CD4-positive, alpha-beta T cell treated with Interleukin-15 for 1 hour (primary cell): ENCODE measurements around the gene ALKBH4.
"Not testable (repeated sequence)": the region's sequence is repeated elsewhere in the genome, so short reads cannot be mapped to it uniquely, and the experiment has no call there.

Source experiments
- DNase-seq: peaks from one replicate; pipeline ENCODE4 v3.0.0-alpha.2; 2020

ALKBH4 gene

DNA sequence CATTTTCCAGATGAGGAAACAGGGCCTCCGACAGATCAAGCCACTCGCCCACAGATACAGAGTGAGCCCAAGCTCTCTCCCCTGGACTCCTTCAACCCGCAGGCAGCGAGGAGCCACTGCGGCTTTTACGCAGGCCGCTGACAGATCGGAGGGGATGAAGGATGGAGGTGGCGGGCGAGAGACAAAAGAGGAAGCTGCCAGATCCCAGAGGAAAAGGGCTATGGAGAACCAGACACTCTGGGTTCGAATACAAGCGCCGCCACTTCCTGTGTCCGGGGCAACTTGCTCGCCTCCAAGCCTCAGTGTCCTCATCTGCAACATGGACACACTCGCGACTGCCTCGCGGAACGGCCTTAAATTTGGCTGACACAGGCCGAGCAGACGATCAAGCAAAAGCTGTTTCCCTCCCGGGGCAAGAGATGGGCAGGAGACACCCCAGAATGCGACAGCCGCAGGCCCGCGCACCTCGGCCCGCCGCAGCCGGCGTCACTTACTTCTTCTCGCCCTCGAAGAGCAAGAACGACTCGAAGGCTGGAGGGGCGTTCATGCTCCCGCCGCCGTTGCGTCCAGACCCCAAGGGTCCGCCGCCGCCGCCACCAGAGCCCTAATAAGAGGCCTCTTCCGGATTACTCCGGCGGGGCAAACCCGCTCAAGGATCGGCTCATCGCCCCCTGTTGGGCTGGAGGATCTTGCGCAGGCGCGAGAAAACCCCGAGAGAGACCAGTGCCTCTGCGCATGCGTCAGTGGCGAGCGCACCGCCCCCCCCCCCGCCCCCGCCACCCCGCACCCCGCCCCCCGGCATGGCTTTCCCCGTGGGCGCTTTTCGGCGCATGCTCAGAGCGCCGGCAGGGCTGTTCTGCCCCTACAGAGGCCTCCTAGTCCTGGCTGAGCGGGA, 13.9 kb upstream of the ALKBH4 start, which contains the start of gene POLR2J:
Gene POLR2J, minus strand, starts transcription at position 609 of the 895 bp plus-strand sequence. Its CDS starts 62 bp downstream, at position 547.
- DNase-seq, result peak; percentile 92

DNA sequence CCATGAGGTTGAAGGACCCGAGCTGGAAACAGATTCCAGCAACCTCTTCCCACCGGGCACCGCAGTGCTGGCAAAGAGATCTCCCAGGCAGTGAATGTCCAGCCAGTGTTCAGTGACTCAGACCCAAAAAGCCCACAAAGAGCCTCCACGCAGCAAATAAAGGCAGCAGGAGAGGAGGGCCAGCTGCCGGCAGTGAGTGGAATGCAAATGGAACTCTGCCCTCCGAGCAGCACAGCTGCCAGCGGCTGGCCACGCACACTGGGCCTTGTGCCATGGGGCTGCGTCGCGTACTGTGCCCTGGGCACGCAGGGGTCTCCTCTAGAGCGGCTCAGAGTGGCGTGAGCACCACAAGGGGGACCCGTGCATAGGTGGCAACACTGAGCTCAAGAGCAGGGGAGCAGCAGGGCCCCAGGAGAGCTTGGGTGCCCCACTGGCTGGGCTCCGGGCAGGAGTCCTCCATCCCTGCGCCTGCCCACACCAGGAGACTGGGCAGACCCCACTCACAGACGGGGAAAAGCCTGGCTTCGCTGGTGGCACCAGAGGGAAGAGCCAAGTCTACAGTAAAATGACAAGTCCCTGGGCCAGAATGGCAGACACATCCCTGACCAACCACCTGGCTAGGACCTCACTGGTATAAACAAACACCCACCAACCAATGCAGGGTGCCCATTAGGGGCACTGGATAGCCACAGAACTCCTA, 10.2 kb upstream of the ALKBH4 start:
- DNase-seq, result not testable (repeated sequence)

DNA sequence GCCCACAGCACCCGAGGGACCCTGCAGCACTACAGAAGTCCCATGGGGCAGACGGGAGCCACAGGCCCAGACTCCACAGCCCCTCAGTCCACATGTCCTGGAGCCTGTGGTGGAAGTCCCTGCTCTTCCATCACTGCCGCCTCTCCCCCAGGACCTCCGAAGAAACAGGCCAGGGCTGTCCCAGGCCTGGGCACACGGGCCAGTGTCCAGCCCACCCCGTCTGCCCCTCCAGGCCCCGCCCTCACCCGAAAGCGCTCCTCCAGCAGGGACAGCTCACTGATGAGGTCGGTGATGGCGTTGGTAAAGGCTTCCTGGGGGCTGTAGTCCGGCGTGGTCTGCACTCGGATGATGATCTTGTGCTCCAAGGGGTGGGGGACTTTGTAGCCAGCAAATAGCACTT, 9.5 kb upstream of the ALKBH4 start:
- not testable (repeated sequence) for DNase-seq

DNA sequence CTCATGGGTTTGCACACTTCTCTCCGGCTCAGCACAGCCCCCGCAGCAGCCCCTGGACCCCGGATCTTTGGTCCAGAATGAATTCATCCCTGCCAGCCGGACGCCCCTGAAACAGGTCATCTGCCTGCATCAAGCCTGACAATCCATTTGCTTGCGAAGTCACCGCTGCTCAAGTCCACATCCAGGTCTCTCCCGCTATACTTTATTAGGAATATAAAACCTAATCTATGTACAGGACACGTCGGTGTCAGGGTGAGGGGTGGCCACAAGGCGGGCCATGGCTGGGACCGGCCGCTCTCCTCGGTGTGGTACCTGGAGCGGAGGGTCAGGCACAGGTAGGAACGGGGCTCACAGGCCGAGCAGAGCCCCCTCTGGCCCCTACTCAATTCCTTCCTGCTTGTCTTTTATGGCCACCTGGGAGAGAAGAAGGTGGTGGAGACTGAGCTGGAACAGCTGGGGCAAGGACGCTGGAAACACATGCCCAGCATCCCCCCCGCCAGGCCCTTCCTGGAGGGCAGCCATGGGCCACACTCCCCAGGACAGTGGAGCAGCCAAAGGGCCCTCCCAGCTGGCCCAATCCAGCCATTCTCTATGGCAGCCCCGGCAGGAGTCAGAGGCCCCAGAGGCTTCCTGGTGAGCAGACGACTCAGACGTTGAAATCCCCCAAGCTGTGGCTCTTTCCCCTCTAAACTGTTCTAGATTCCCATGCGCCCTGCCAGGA, 8.8 kb upstream of the ALKBH4 start:
- DNase-seq, result no peak

DNA sequence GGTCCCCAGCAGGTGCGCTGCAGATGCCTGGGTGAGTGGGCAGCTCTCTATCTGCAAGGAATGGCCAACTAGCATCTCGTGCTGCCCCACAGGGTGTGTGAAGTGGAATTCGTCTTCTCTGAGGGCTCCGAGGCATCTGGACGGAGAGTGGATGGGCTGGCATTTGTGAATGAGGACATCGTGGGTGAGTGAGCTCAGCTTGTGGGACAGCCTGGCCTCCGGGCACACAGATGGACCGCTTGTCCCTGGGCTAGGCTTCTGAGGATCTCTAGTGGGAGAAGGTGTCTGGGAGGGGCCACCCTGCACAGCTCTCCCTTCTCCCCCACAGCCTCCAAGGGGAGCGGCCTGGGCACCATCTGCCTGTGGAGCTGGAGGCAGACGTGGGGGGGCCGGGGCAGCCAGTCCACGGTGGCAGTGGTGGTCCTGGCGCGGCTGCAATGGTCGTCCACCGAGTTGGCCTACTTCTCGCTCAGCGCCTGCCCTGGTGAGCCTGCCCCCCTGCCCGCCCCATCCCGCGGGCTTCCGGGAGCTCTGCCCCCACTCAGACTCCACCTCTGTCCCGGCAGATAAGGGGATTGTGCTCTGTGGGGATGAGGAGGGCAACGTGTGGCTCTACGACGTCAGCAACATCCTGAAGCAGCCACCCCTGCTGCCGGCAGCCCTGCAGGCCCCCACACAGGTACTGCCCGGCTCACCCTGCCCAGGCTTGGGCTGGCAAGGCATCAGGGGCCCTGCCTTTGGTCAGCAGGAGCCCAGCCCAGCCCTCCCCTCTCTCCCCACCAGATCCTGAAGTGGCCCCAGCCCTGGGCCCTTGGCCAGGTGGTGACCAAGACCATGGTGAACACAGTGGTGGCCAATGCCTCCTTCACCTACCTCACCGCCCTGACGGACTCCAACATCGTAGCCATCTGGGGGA, 7.7 kb upstream of the ALKBH4 start:
- DNase-seq, result no peak

DNA sequence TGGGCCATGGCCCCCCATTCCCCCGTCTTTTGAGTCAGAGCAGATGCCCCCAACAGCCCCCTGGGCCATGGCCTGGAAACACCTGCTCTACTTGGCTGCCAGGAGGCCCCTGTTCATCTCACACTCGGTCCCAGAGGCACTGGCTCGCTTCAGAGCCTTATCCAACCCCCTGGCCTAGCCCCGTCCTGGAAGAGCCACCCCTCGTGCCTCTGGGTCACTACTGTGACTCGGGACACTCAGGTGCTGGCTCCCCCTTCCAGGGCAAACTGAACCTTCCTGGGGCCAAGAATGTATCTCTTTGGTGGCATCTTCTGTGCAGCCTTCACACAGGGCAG, 7.1 kb upstream of the ALKBH4 start:
- DNase-seq, result no peak

DNA sequence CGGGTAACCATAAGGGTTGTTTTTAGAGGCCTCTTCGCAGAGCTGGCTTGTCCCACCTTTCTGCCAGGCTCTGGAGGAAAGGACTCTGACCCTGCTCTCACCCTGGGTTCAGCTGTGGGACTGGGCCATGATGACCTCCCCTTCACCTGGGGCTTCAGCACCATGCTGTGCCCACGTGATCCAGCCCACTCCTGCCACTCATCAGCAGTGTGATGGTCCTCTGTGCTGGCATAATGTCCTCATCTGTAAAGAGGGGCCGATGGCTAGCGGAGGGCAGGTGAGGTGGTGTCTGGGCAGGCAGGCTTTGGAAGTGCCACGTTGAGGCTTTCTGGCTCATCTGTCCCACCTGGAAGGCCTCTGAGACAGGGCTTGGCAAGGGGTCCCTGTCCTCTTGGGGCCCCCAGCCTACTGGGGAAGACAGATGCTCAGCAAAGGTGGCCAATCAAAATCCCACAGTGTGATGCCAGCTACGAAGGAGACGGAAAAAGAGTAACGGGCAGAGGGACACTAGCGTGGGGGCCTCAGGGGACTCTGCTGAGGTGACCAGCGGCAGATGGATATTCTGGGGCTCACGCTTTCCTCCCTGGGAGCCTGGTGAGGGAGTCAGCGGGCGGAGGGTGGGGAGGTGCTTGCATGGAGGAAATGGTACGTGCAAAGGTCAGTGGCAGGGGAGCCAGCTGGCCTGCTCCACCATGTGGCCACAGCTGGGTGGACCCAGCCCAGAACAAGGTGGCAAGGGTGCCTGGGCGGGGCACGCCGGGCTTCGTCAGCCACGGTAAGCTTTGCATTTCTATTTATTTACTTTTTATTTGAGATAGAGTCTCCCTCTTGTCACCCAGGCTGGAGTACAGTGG, 5.5 kb upstream of the ALKBH4 start:
- no peak for DNase-seq

DNA sequence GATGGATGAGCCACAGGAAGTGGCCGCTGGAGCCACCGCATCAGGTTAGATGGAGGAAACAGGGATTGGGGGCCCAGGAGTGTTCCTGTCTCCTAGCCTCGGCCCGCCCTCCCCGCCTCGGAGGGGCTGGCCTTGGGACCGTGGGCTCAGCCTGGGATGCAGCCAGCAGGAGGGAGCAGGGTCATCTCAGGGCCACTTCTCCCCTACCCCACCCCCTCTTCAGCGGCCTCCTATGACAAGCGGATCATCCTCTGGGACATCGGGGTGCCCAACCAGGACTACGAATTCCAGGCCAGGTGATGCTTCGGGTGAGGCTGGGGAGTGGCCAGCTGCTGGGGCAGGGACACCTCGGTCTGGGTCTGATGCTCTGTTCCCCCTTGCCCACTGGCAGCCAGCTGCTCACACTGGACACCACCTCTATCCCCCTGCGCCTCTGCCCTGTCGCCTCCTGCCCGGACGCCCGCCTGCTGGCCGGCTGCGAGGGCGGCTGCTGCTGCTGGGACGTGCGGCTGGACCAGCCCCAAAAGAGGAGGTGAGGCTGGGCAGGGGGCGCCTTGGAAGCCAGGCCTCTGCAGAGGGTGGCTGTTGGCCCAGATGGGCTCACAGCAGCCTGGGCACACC, 4.8 kb upstream of the ALKBH4 start:
- no peak for DNase-seq

DNA sequence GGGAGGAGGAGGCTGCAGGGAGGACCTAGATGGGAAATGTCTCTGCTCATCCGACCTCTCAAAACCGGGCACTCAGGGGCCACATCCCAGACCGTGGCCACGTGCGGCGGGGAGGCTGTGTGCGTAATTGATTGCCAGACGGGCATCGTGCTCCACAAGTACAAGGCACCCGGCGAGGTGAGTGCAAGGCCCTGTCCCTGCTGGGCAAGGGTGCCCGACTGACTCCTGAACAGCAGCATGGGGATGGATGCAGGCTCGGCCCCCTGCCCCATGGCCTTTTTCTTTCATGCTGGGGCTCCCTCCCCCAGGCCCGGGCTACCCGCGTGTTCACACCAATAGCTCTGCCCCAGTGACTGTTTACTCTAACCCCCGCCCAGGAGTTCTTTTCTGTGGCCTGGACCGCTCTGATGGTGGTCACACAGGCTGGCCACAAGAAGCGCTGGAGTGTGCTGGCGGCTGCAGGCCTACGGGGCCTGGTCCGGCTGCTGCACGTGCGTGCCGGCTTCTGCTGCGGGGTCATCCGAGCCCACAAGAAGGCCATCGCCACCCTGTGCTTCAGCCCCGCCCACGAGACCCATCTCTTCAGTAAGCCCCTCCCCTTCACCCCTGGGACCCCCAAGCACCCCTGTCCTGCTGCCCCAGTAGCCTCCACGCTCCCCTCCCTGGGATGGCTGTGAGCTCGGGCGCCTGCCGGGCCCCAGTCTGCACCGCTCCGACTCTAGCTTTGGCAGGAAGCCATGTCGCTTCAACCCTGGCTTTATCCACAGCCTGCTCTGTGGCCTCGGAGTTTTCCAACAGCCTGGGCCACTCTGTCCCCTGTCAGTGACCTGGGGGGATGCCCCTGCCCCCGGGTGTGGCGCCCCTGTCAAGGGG, 4.1 kb upstream of the ALKBH4 start:
- no peak for DNase-seq

DNA sequence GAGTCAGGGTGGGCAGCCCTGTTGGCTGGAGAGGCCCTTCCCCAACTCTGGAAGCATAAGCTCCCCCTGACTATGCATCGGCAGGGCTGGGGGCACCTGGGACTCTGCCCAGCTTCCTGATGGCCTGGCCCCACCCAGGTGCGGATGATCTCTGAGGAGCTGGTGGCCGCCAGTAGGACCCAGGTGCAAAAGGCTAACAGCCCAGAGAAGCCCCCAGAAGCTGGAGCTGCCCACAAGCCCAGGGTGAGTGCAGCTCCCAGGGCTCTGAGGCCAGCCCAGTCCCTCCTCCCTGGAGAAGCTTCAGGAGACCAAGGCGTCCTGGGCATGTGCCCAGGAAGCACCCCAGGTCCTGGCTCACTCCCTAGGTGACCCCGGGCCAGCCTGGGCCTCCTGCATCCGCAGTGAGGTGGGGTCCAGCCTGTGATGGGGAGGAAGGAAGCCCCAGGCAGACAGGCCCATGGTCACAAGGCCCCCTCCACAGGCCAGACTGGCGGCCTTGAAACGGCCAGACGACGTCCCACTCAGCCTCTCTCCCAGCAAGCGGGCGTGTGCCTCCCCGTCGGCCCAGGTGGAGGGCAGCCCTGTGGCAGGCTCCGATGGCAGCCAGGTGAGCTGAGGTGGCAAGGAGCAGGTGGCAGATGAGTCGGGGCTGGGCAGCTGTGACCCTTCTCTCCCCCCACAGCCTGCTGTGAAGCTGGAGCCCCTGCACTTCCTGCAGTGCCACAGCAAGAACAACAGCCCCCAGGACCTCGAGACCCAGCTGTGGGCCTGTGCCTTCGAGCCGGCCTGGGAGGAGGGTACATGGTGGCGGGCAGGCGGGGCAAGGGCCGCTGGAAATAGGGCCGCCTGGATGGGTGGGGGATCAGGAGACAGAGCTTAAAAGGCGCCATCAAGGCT, 3.2 kb upstream of the ALKBH4 start:
- no peak for DNase-seq

DNA sequence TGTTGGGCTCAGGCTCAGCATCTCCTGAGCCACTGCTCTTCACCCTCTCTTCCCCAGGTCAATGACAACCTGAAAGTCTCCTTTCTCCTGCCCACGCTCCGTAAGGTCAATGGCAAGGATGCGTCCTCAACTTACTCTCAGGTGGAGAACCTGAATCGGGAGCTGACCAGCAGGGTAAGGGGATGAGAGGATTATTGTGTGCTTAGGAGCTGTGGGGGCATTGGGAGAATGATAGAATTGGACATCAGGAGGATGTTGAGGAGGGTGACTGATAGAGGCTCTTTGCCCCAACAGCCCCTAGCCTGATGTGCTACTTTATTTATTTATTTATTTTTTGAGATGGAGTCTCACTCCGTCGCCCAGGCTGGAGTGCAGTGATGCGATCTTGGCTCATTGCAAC, 1.4 kb upstream of the ALKBH4 start:
- no peak for DNase-seq

DNA sequence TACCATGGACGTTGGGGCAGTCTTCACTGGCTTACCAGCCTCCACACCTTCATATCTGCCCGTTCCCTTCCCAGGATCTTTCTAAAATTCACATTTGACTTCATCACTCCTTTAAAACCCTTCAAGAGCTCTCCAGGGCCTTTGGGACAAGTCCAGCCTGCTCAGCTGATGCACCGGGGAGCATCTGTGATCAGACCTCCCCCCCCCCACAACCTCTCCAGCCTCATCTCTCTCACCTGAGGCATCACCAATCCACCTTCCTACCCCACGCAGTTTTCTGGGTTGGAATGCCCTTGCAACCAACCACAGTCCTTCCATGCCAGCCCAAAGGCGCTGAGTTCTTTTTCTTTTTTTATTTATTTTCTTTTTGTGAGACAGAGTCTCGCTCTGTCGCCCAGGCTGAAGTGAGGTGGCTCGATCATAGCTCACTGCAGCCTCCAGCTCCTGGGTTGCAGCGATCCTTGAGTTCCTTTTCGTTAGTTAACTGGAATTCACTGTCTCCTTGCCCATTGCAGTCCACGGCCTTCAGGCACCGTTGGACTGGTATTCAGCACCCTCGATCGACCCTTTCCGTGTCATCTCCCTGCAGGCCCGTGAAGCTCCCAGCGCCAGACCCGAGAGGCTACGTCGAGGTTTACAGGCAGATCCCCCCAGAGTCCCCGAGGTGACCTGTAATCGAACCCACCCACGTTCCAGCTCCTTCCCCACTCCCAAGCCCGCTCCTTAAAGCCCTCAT, 654 bp downstream of the ALKBH4 start:
- no peak for DNase-seq

DNA sequence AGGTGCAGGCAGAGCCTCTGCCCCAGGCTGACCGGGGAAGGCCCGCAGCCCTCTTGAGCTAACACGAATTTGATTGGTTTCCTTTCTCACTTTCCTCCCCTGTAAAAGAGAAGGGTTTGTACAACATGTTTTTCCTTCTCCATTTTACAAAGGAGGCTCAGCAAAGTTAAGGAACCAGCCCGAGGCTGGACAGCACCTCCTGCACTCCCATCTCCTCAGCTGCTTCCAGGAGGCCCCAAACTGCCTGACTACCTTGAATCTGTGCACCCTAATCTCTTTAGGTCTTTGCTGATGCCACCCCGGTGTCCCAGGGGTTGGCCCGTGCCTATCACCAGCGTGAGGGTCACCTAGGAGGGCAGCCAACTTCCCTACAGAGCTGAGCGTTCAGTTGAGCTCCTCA, 4.2 kb downstream of the ALKBH4 start:
- no peak for DNase-seq

DNA sequence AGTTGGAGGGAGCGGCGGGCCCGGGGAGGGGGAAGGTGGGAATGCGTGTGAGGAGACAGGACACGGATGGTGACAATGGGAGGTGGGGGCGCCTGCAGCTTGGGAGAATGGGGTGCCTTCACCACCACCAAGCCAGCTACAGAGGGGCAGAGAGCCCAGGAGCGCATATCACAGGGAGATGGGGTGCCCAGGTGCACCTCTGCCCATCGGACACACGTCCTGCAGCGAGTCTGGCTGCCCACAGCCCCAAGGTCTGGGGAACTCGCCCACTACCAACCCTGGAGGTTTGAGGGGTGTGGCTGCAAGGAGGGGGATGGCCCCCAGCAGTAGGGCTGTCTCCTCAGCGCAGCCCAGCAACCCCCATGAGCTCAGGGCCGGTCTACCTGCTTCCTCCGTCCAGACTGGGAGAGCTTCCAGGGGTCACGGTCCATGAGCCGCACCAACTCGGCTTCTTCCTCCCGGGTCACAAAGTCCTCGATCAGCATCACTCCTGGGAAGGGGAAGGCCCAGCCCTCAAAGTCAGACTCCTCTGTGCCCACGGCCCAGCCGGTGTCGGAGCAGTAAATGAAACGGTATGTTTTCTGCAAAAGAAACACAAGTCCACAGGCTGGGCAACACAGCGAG, 5.3 kb downstream of the ALKBH4 start:
- no peak for DNase-seq

DNA sequence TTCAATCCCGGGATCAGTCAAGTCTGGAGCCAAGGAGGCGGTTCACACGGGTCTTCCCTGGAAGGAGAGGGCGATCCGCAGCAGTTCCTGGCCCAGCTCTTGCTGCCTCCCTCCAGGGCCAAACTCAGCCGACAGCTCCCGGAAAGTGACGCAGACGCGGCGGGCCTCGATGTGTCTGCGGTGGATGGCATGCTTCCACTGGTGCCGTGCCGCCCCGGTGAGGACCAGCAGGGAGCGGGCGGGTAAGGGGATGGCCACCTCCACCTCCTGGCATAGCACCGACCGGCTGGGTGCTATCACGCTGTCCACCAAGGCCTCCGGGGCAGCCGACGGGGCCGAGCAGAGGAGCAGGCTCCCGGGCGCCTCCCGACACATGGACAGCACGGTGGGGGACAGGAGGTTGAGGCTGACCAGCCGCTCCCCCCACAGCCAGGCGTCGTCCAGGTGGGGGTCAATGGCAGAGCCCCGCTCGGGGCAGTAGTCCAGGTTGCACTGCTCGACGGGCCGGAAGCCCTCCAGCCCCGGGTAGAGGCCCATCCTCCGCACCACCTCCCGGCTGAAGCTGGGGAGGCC, 7.2 kb downstream of the ALKBH4 start:
- DNase-seq, result no peak

DNA sequence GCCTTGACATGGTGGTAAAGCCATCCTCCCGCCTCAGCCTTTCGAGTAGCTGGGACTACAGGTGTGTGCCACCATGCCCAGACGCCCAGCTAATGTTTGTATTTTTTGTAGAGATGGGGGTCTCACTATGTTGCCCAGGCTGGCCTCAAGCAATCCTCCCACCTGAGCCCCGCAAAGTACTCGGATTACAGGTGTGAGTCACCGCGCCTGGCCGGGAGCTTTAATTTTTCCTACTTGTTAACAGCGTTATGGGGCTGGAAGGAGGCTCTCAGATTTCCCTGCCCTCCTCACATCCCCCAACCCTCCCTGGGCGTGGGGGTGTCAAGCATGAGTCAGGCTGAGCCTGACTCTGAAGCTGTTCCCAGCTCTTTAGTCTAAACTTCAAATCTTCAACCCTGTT, 8.3 kb downstream of the ALKBH4 start:
- no peak for DNase-seq

DNA sequence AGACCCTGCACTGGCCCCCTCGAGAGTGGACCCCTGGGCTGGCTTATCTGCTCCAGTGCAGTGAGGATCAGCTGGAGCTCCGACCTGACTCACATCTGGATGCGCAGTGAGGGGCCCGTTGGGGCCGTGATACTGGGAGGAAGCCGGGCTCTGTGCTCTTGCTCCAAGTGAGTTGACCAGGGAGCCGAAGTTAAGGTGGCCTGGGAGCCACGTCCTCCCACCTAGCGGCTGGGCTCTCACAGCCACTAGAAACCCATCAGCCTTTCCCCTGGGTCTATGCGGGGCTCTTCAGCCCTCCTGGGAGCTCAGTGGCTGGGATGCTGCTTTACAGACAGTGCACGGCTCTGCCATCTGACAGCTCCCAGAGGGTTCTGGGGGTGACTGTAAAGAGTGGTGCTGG, 9.1 kb downstream of the ALKBH4 start:
- DNase-seq, result no peak
